NCI-H82 treated with DMSO at 0.1 percent for 48 hours (cell line): ENCODE data around the gene TUT1.
"Not testable (repeated sequence)": the region's sequence is repeated elsewhere in the genome, so short reads cannot be mapped to it uniquely, and the experiment has no call there.

Experiments
- DNase-seq: peaks from one replicate; lab custom pipeline; 2025; ENCODE audit not compliant: unreplicated experiment; lab: John Stamatoyannopoulos, UW

The TUT1 gene

DNA sequence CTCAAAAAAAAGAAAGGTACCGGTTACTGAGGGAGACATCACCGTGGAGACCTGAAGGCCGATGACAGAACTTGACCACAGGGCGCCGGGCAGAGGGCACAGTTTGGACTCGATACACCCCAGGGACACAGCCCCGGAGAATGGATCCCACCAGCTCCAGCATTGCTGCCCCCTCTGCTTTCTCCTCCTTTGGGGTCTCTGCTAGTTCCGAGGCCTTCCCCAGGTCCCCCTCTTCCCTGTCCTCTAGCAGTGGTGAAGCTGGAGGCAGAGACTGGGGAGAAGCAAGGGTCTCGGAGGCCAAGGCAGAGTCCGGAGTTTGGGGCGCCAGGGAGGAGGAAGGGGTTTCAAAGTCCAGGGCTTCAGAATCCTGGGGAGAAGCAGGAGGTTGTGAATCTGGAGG, 12.8 kb downstream of the TUT1 start:
- DNase-seq: no peak

DNA sequence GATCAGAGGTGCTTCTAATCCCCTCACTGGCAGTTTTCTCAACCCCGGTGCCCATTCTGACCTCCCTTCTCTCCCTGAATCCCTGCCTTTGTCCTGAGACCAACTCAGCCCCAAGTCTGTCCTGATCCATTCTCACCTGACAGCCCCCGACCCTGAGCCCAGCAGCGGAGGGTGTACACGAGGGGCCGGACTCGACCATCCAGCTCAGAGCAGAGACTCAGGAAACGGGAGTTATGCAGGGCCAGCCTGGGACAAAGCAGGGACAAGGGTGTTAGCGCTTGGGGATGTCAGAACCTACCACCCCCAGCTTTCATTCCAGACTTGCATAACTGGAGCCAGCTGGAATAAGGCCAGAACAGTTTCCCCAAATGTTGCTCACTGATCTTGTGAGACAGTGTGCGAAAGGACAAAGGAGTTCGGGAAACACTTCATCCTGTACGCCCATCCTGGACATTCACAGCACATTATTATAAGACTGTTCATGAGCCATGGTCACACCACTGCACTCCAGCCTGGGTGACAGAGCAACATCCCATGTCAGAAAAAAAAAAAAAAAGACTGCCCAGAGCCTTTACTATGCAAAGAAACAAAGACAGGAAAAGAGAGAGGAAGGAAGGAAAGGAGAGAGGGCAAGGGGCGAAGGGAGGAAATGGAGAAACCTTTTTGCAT, 14.1 kb downstream of the TUT1 start:
- no peak for DNase-seq

DNA sequence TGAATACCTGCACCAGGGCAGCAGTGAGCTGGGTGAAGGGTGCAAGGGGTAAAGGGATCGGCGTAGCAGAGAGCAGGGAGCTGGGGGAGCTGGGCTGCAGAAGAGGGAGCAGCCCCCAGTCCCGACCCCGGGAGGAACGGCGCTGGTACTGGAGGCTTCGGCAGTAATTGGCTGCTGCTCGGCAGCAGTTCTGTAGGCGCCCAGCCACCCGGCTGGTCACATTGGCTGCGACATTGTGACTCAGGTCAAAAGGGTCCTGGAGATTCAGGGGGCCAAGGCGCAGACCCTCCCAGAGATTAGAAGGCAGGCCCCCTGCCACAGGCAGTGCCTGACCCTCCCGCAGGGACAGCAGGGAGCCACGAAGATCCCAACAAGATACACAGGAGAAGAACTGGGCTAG, 15.5 kb downstream of the TUT1 start:
- DNase-seq: no peak

DNA sequence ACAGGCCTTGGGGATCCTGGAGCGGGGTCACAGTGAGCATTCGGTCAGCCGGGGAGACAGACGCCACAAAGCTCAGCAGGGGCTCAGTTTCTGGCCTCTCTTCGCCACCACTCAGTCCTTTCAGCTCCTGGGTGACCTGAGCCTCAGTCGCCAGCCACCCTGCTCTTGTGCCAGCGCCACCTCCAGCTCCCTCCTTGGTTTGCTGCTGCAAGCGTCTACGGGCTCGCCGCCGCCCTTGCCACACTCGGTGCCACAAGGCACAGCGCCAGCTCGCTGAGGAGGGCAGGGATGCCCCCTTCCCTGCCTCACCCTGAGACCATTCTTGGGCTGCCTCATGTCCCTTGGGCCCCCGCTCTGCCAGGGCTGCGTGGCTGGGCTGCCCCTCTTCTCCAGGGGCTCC, 16.2 kb downstream of the TUT1 start:
- no peak for DNase-seq

DNA sequence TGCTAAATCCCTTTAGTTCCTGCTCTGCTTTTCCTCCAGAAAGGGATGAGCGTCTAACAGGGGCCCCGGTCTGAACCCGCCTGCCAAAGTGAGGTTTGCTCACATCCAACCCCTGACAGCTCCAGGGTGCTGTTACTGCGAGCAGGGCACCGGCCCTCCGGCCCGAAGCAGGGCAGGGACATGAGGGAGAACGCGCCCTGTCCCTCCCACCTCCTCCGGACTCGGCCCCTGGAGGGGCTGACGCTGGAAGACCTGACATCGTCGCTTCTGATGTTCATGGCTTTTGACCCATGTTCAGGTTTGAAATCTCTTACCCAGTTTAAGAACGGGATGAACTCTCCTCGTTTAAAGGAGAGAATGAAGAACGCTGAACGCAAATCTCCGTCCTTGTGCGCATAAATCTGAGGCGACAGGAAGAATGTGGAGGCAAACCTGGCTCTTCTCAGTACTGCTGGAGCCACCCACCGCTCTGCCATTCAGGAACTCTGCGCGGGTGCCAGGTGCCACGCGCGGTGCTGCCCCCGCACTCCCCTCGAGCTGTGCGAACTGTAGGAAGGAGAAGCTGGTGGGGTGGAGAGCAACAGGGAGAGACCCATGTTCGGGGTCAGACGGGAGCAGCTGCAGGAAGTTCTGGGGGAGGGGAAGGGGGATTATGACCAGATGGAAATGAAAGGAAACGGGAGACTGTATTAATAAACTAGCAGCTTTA, 16.8 kb downstream of the TUT1 start:
- DNase-seq: peak; percentile 62

DNA sequence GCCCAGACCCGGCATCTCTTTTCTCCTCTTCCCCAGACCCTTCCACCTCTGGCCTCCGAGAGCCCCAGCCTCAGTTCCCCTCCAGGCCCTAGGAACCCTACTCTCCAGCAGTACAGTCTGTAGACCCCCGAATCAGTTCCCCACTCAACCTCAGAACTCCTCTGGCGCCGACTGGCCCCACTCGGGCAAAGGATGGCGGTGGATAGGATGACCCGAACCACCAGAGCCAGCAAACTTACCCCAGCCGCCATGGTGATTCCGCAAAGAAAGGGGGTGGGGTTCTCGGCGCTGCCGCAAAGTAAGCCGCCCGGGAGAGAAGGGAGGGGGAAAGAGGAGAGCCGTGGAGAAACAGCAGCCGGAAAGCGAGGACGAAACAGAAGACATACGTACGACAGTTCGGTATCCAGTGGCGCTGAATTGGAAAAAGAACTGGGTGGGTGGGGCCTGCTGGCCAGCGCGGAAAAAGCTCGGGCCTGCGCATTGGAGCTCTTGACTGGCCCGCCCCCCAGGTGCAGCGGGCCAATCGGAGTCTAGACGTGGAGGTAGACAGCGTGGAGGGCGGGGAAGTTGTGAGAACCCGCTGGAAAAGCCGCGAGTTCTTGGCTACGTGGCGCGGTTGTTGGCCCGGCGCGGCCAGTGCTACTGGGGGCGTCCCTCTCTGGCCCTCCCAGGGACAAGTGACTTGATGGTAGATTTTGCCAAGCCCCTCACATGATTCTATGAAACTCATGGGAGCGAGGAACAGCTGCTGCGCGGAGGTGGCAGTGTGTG, 17.5 kb downstream of the TUT1 start, which contains the start of gene EEF1G:
Gene EEF1G, minus strand, starts transcription at position 300 of the 771 bp plus-strand sequence. Its CDS starts 49 bp downstream, at position 251.
- DNase-seq: peak; percentile 99

DNA sequence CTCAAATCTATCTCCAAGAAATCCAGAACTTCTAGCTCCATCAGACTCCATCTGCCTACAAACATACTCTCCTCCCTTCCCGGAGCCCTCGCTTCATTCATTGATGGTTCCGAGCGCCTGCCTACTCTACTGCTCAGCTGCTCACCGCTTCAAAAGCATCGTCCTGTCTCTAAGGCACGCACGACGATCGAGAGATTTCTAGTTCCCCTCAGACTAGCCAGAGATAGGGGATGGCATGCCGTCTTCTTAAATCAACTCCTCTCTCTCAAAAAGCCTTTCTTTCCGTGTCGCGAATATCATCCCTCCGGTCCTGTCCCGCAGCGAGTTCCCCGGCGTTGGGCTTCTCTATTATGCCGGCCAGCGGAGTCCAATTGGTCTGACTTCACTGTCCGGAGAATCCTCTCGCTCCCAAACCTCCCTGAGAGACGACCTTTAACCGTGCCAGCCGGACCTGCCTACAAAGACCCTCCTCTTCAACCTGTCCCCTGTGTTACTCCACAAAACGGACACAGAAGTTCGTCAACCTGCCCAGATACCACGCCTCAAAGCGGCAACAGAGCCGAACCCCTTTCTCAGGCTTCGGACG, 18.2 kb downstream of the TUT1 start:
- no peak for DNase-seq

DNA sequence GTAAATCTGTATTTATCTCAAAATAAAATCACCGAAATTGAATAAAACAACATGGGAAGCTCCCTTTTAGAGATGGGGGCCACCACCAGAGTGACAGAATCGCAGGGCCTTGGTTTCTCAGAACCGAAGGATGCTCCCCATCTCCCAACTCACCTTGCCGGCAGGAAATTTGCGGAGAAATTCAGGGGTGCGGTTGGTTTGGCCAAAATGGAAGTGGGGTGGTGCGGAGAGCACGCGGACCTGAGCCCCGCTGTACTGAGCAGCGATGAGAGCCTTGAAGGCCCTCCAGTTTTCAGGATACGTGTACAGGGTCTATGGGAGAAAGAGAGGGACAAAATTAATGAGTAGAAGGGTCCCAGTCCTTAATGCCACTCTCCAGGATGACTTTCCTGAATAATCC, 18.9 kb downstream of the TUT1 start:
- DNase-seq: no peak

DNA sequence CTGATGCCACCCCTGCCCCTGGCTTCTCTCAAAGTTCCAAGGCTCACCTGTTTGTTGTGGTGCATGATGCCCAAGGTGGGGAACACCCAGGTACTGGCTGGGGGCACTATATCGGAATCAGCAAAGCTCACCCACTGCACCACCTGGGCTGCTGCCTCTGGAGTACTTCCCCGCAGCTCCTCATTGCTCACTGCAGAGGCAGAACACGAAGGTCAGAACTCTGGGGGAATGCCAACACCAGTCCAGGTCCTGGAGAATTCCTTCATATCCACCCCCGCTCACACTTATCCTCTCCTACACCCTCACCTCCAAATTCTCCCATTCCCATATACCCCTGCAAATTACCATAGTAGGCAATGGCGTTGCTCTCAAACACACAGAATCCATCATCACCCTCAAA, 19.8 kb downstream of the TUT1 start:
- DNase-seq: not testable (repeated sequence)

DNA sequence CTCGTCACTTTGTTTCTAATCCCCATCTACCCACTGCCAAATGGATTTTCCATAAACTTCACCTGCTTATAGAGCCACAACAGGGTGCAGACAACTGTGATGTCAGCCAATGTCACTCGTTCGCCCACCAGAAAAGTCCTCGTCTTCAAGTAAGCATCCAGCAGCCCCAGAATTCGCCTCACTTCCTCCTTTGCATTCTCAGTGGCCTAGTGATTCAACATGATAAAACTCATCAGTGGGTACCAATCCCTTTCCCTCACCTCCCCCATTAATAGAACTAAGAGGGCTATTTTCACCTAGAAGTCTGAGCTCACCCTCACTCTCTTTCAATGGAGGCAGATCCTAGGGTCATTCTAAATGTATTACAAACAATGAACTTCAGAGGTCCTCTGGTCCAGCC, 20.4 kb downstream of the TUT1 start:
- not testable (repeated sequence) for DNase-seq

DNA sequence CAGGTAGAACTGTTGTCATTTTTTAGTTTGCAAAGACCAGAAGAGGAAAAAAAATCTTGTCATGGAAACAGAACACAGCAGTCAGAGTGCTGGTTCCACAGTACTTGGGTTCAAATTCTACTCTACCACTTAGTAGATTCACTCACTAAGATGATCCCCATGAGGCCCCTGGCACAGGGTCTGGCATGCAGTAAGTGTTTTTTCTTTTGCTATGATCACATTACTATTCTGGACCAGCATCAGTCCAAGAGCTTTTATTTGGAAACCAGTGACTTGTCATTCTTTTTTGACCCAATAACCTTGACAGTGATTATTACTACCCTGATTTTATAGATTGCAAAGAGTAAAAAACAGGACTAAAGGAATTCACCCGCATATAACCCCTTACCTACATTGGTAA, 21.7 kb downstream of the TUT1 start:
- no peak for DNase-seq

DNA sequence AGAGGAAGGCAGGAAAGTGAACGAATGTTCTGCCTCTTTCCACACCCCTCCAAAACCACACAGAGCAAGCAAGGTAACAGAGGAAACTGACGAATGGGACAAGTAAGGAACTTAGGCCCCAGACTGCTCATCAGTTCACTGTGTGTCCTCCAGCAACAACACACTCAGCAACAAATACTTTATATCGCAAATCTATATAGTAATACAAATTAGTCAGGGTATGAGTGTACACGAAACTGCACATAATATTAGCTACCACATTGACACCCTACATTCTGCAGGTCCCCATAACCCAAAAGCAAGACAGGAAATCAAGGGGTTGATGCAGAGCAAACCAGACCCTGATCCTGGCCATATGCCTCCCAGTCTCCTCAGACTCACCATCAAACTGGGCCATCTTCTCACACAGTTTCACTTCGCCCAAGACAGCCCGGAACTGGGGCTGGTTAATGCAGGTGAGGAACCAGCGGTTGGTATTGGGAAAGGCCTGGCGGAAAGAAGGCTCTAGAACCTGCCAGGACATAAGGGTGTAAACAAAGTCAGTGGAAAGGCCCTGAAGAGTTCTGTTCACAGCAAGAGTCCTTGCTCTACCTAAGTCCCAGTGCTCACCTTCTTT, 24.2 kb downstream of the TUT1 start:
- DNase-seq: no peak

DNA sequence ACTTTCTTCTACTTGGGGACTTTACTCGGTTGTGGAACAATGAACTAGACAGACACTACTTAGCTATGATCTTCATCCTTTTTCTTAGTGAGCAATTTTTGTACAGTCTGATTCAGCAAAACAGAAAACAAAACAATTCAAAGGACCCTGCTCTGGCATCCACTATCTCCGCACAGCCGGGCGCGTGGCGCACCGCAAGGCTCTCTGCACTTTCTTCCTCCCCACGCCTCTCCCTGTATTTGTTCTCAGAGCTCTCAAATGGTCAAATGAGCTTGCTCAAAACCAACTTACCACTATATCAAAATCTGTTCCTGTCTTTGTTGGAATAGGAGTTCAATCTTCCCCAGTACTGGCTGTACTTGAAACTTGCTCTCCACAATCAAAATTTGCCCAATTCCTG, 25.1 kb downstream of the TUT1 start:
- no peak for DNase-seq

DNA sequence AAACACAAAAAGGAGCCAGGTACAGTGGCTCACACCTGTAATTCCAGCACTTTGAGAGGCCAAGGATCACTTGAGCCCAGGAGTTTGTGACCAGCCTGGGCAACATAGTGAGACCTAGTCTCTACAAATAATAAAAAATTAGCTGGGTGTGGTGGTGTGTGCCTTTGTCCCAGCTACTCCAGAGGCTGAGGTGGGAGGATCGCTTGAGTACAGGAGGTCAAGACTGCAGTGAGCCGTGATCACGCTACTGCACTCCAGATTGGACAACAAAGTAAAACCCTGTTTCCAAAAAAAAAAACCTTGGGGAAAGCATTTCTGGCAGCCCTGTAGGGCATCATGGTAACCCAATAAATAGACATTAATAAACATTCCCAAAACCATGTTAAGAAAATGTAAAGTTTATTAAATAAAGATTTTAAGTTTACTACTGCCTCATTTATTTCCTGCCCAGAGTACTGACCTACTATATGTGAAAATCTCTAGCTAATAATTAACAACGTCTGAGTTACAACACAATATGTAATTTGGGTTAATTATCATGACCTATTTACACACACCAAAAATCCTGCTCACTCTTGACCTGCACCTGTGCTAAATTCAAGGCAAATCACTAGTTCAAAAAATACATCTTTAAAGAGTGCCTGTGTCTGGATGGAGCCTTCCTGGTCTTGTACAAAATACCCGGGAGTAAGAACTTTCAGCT, 26.1 kb downstream of the TUT1 start:
- no peak for DNase-seq

DNA sequence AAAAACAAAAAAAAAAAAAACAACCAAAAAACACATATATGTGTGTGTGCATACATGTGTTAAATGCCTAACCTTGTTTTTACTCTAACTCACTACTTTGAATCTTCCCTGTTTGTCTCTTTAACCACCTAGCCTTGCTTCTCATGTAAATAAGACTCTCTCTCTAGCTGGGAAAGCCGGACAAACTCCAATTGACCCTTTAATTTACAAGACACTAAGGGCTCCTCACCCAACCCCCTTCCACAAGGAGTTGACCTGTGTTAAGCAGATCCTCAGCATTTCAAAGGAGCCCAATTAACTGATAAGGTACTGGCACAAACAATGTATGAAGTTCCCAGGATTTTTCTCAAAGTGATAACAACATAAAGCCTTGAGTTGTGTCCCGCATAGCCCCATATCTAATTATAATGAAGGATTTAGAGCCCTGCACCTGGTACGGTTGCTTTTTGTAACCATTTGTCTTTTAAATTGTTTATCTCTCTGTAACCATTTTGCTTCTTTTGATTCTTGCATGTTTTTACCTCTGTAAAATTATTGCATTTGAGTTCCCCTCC, 29.6 kb downstream of the TUT1 start:
- not testable (repeated sequence) for DNase-seq

DNA sequence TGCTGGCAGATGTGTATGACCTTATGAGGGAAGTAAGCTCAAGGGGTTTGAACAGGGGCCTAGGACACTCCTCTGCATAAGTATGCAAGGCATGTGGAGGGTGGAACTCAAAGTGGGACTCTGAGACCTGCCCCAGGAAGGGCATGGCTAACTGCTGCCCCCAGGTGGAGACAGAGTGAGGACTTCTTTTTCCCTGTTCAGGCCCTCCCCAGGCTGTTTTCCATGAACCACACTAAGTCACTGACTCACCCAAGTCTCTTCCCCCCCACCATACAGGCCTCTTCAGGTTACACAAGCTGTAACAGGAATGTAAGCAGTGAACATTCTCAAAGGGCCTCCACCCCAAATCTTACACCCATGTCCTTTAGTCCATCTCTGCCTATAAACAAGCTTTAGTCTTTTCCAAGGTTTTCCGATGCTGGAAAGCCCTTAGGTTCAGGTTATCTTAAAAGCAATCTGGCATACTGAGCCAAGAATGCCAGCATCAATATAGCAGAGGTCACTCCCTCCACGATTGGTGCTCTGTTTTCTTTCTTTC, 30.7 kb downstream of the TUT1 start:
- peak; percentile 36 for DNase-seq

DNA sequence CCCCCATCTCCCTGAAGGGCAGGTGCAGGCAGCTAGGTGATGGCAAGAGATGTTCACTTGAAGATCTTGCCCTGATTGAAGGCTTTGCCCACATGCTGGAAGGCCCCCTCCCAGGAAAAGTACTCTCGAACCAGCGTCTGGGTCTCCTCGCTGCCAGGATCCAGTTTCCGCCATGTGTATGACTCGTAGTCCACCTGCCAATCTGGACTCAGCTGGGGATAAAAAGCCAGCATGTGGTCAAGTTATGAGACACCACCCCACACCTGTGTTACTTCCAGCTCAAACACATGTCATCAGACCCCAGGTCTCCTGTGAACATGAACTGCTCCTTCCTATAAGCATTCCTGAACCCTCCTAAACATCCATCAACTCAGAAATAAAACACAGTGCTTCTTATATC, 31.7 kb downstream of the TUT1 start:
- not testable (repeated sequence) for DNase-seq

DNA sequence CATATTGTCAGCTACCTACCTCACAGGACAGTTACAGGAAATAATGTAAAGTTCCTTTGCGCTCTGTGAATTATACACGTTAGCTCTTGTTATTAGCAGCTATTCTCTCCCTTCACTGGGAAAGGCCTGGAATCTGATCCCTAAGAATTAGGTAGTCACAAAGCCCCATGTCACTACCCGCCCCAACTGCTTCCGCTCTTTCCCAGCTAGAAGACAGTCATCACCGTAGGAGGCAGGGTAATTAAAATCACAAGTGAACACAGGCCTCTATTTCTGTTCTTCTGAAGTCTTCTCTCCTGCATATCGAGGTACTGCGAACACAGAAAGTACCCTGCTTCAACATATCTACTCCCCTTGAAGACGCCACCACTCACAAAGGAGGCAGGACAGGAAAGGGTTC, 32.1 kb downstream of the TUT1 start:
- no peak for DNase-seq

DNA sequence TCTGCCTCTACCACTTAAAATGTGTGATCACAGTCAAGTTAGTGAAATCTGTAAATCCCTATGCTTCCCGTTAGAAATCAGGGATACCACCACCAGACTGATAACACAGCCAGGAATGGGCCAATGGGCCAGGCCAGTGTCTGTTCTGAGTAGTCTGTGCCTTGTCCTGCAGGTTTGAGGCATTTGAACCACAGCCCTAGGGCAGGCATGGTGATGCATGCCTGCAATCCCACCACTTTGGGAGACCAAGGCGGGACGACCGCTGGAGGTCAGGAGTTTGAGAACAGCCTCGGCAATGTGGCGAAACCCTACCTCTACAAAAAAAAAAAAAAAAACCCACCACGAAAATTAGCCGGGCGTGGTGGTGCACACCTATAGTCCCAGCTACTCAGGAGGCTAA, 32.7 kb downstream of the TUT1 start:
- no peak for DNase-seq
